Stimulated activated CD4-positive, alpha-beta T cell treated with anti-CD3 and anti-CD28 coated beads, Interleukin-1b, Interleukin-23, amount 100 ng/mL, for 48 hours (primary cell): ENCODE results near the gene TMEM107.

Experiments used
- DNase-seq: peaks from one replicate; pipeline ENCODE4 v3.0.0-alpha.2; 2020

The TMEM107 gene

GRCh38 chr17:8161289-8162232 is 14.6 kb downstream of the TMEM107 start:
- no peak for DNase-seq

- DNase-seq: no peak
These were observed 15.4 kb downstream of the TMEM107 start for GRCh38 chr17:8160741-8161221.

GRCh38 chr17:8160224-8160577 is 16.0 kb downstream of the TMEM107 start:
- no peak for DNase-seq

GRCh38 chr17:8159459-8160223 is 16.5 kb downstream of the TMEM107 start:
- no peak for DNase-seq

GRCh38 chr17:8159032-8159400 is 17.2 kb downstream of the TMEM107 start:
- DNase-seq: no peak

GRCh38 chr17:8158267-8159031 is 17.7 kb downstream of the TMEM107 start:
- DNase-seq: peak; percentile 87

GRCh38 chr17:8156246-8156992 is 19.8 kb downstream of the TMEM107 start:
- peak; percentile 100 for DNase-seq

GRCh38 chr17:8155996-8156245 is 20.3 kb downstream of the TMEM107 start:
- DNase-seq: no peak

GRCh38 chr17:8155231-8155995 is 20.8 kb downstream of the TMEM107 start:
- DNase-seq: no peak

GRCh38 chr17:8154608-8155155 is 21.5 kb downstream of the TMEM107 start:
- DNase-seq: no peak

GRCh38 chr17:8153957-8154607 is 22.1 kb downstream of the TMEM107 start:
- DNase-seq: peak; percentile 89

- DNase-seq: peak; percentile 78
These were observed 22.6 kb downstream of the TMEM107 start for GRCh38 chr17:8153525-8153956.

GRCh38 chr17:8153031-8153451 is 23.1 kb downstream of the TMEM107 start:
- DNase-seq: no peak

GRCh38 chr17:8152112-8152775 is 23.9 kb downstream of the TMEM107 start, which contains the start of gene PER1:
PER1 (minus strand) TSS chr17:8152404; CDS start chr17:8150706, 1,698 bp downstream.
- DNase-seq: peak; percentile 93

GRCh38 chr17:8151641-8152111 is 24.5 kb downstream of the TMEM107 start:
- no peak for DNase-seq

GRCh38 chr17:8151120-8151640 is 25.0 kb downstream of the TMEM107 start:
- peak; percentile 83 for DNase-seq

- DNase-seq: no peak
These were observed 25.7 kb downstream of the TMEM107 start for GRCh38 chr17:8150194-8151119.

- DNase-seq: no peak
These were observed 26.6 kb downstream of the TMEM107 start for GRCh38 chr17:8149419-8150193.
